ENCODE data around the gene MCRIP1. TPM values are rescaled to one million over a fixed set of nuclear protein-coding genes. Genes with fewer than 3 reads are reported as not detected.
A peak's percentile ranks its signal among the peaks of the same experiment; 100 is the strongest.

MCRIP1 gene
- total RNA-seq, 2 experiments from 2014 or later, result 55.1 to 56.5 TPM

DNA sequence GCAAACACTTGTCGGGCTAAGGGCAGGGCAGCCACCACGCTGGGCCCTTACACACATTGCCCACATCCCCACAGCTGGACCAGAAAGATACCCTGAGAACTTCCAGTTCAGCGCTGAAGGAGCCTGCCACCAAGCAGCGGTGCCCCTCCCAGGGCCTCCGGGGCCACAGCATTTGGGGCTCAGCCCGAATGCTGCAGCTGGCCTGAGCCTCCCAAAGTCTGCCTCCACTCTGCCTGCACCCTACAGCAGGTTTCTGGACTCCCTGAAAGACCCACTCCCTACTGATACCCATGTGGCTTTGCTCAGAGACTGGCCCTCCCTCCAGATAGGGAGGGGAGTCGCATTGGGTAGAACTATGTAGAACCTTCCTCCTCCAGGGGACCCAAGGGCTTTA is 1.5 kb downstream of the MCRIP1 start:
- no peaks in the 10 kb centered on the region for H3K9me3 Mint-ChIP-seq
- no peaks in the 10 kb centered on the region for H3K27me3 Mint-ChIP-seq
- peak overlapping the region; percentile 95 for H3K4me3 Mint-ChIP-seq
- TF ChIP-seq, protein P1, sequence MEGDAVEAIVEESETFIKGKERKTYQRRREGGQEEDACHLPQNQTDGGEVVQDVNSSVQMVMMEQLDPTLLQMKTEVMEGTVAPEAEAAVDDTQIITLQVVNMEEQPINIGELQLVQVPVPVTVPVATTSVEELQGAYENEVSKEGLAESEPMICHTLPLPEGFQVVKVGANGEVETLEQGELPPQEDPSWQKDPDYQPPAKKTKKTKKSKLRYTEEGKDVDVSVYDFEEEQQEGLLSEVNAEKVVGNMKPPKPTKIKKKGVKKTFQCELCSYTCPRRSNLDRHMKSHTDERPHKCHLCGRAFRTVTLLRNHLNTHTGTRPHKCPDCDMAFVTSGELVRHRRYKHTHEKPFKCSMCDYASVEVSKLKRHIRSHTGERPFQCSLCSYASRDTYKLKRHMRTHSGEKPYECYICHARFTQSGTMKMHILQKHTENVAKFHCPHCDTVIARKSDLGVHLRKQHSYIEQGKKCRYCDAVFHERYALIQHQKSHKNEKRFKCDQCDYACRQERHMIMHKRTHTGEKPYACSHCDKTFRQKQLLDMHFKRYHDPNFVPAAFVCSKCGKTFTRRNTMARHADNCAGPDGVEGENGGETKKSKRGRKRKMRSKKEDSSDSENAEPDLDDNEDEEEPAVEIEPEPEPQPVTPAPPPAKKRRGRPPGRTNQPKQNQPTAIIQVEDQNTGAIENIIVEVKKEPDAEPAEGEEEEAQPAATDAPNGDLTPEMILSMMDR (IDR thresholded peaks at IDR 0.05), result no peak
- peaks cover 3% of the 10 kb centered on the region for H3K36me3 Mint-ChIP-seq (ENCODE audit: low read depth)
- peaks cover 26% of the 10 kb centered on the region for H3K4me1 Mint-ChIP-seq (ENCODE audit: low read depth)
- peak overlapping the region; percentile 95 for H3K27ac Mint-ChIP-seq
- POLR2A ChIA-PET, result interaction anchor here (0.7 to 2.8 kb wide), 5 partner anchors 36 to 1189 kb away, joined by 3 to 14 read pairs (median 3); partner anchors contain the start of gene MRPL12
- ATAC-seq (peak; percentile 5), DNase-seq (peak; percentile 35)
- CTCF ChIA-PET, result no interaction called here
- intact Hi-C loops (cut with micrococcal nuclease), result no loop called here

DNA sequence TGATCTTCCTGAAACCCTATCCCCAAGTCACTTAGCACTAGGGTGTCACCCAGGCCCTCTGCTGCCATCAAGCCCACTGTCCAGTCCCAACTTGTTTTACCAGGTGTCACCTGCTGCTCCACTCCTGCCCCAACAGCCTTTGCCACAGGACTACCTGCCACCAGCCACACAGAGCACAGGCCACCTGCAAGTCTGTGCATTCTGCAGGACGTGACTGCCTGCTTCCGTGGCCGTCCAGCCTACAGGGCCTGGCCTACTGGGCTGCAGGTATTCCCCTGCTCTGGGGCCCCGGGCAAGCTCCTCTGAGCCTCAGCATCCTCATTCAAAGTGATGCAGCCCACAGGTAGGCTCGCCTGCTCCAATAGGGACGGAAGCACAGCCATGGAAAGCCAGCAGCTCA is 3.2 kb downstream of the MCRIP1 start:
- intact Hi-C loops (cut with micrococcal nuclease), result no loop called here
- DNase-seq (no peak), ATAC-seq (no peak)
- no peaks in the 10 kb centered on the region for H3K27me3 Mint-ChIP-seq
- POLR2A ChIA-PET, result interaction anchor here (0.6 kb wide), 1 partner anchor 57 kb away, joined by 3 read pairs; no protein-coding TSS in a partner anchor
- no peak overlapping the region for H3K27ac Mint-ChIP-seq
- H3K4me1 Mint-ChIP-seq (ENCODE audit: low read depth), result peaks cover 28% of the 10 kb centered on the region
- peaks cover 4% of the 10 kb centered on the region for H3K36me3 Mint-ChIP-seq (ENCODE audit: low read depth)
- H3K4me3 Mint-ChIP-seq, result no peak overlapping the region
- no peaks in the 10 kb centered on the region for H3K9me3 Mint-ChIP-seq
- CTCF ChIA-PET, result no interaction called here
- TF ChIP-seq, protein P1 (IDR thresholded peaks at IDR 0.05), result no peak

DNA sequence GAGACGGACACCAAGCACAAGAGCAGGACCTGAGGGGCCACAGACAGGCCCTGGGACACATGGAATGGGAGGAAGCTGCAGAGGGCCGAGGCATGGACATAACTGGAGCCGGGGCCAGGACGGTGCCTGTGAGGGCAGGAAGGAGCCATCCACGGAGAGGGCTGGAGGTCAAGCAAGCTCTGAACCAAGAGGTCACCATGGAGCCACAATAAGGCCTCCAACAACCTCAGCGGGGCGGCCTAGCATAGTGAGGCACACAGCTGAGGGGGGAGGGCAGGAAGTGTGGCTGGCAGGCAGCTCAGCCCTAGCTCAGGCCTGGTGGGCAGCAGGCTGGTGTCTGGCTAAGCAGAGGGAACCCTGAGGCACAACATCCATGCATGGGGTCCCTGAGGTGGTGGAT is 4.4 kb downstream of the MCRIP1 start:
- ChIA-PET CTCF (interaction anchor here (1.3 kb wide), 1 partner anchor 11 kb away, joined by 3 read pairs; no protein-coding TSS in a partner anchor), POLR2A (interaction anchor here (0.8 to 0.9 kb wide), 3 partner anchors 11 to 88 kb away, joined by 3 read pairs; no protein-coding TSS in a partner anchor)
- ATAC-seq (no peak), DNase-seq (no peak)
- intact Hi-C loops (cut with micrococcal nuclease), result no loop called here
- H3K4me3 Mint-ChIP-seq, result no peak overlapping the region
- peaks cover 28% of the 10 kb centered on the region for H3K4me1 Mint-ChIP-seq (ENCODE audit: low read depth)
- H3K9me3 Mint-ChIP-seq, result no peaks in the 10 kb centered on the region
- H3K27me3 Mint-ChIP-seq, result no peaks in the 10 kb centered on the region
- TF ChIP-seq, protein P1 (IDR thresholded peaks at IDR 0.05), result no peak
- no peak overlapping the region for H3K27ac Mint-ChIP-seq
- H3K36me3 Mint-ChIP-seq (ENCODE audit: low read depth), result peaks cover 4% of the 10 kb centered on the region

GRCh38 chr17:81825841-81826466 is 7.1 kb downstream of the MCRIP1 start:
- H3K27me3 Mint-ChIP-seq, result no peaks in the 10 kb centered on the region
- H3K27ac Mint-ChIP-seq, result no peak overlapping the region
- H3K36me3 Mint-ChIP-seq (ENCODE audit: low read depth), result peaks cover 1% of the 10 kb centered on the region
- H3K9me3 Mint-ChIP-seq, result no peaks in the 10 kb centered on the region
- DNase-seq, result no peak
- intact Hi-C loops (cut with micrococcal nuclease), result no loop called here
- H3K4me1 Mint-ChIP-seq (ENCODE audit: low read depth), result peaks cover 18% of the 10 kb centered on the region
- H3K4me3 Mint-ChIP-seq, result no peak overlapping the region
- no peak for ATAC-seq
- TF ChIP-seq, protein P1 (IDR thresholded peaks at IDR 0.05), result no peak
- POLR2A ChIA-PET, result interaction anchor here (0.6 kb wide), 1 partner anchor 274 kb away, joined by 3 read pairs; no protein-coding TSS in a partner anchor
- CTCF ChIA-PET, result no interaction called here

GRCh38 chr17:81824595-81824994 is 8.5 kb downstream of the MCRIP1 start:
- peaks cover 10% of the 10 kb centered on the region for H3K4me1 Mint-ChIP-seq (ENCODE audit: low read depth)
- H3K27ac Mint-ChIP-seq, result no peak overlapping the region
- ATAC-seq (no peak), DNase-seq (no peak)
- no peaks in the 10 kb centered on the region for H3K9me3 Mint-ChIP-seq
- POLR2A ChIA-PET, result interaction anchor here (0.8 kb wide), 1 partner anchor 9 kb away, joined by 3 read pairs; the partner anchor contains the start of gene MCRIP1
- H3K36me3 Mint-ChIP-seq (ENCODE audit: low read depth), result peaks cover 1% of the 10 kb centered on the region
- H3K4me3 Mint-ChIP-seq, result no peak overlapping the region
- no peaks in the 10 kb centered on the region for H3K27me3 Mint-ChIP-seq
- TF ChIP-seq, protein P1 (IDR thresholded peaks at IDR 0.05), result no peak
- intact Hi-C loops (cut with micrococcal nuclease), result no loop called here
- CTCF ChIA-PET, result no interaction called here

Data from activated CD8-positive, alpha-beta T cell treated with anti-CD3 and anti-CD28 coated beads for 36 hours (primary cell).